DMS53 (cell line): ENCODE data around the gene NDRG3.
"Not testable (repeated sequence)": the region's sequence is repeated elsewhere in the genome, so short reads cannot be mapped to it uniquely, and the experiment has no call there.

ENCODE experiments used
- DNase-seq: peaks from one replicate; lab custom pipeline; 2025; lab: John Stamatoyannopoulos, UW

Gene NDRG3

GRCh38 chr20:36687850-36688249 is 58.0 kb downstream of the NDRG3 start:
- DNase-seq: no peak

- DNase-seq: no peak
Observed at GRCh38 chr20:36686944-36687343, 58.9 kb downstream of the NDRG3 start.

GRCh38 chr20:36686504-36686903 is 59.4 kb downstream of the NDRG3 start:
- DNase-seq: no peak

- DNase-seq: no peak
Observed at GRCh38 chr20:36684747-36685146, 61.1 kb downstream of the NDRG3 start.

GRCh38 chr20:36682311-36682710 is 63.6 kb downstream of the NDRG3 start:
- DNase-seq: no peak

- DNase-seq: no peak
Observed at GRCh38 chr20:36677422-36677771, 68.5 kb downstream of the NDRG3 start.

GRCh38 chr20:36676701-36677421 is 69.0 kb downstream of the NDRG3 start:
- no peak for DNase-seq

GRCh38 chr20:36675545-36675944 is 70.3 kb downstream of the NDRG3 start:
- DNase-seq: not testable (repeated sequence)

- DNase-seq: no peak
Observed at GRCh38 chr20:36672991-36673390, 72.9 kb downstream of the NDRG3 start.

GRCh38 chr20:36670665-36671357 is 75.1 kb downstream of the NDRG3 start:
- peak; percentile 22 for DNase-seq

- peak; percentile 48 for DNase-seq
Observed at GRCh38 chr20:36666181-36666740, 79.6 kb downstream of the NDRG3 start.

GRCh38 chr20:36663031-36663430 is 82.9 kb downstream of the NDRG3 start:
- DNase-seq: no peak

GRCh38 chr20:36658300-36658699 is 87.6 kb downstream of the NDRG3 start:
- DNase-seq: no peak

GRCh38 chr20:36656733-36657132 is 89.2 kb downstream of the NDRG3 start:
- DNase-seq: no peak

GRCh38 chr20:36655004-36655403 is 90.9 kb downstream of the NDRG3 start:
- DNase-seq: peak; percentile 81

GRCh38 chr20:36654506-36654905 is 91.4 kb downstream of the NDRG3 start:
- no peak for DNase-seq

- no peak for DNase-seq
Observed at GRCh38 chr20:36653456-36653855, 92.4 kb downstream of the NDRG3 start.

GRCh38 chr20:36647196-36648121 is 98.4 kb downstream of the NDRG3 start:
- DNase-seq: no peak

GRCh38 chr20:36646678-36647077 is 99.2 kb downstream of the NDRG3 start:
- DNase-seq: no peak

GRCh38 chr20:36645998-36646397 is 99.9 kb downstream of the NDRG3 start, which contains the start of gene SLA2:
Gene SLA2 (minus strand): TSS chr20:36646196. CDS start chr20:36641335, 4,861 bp downstream.
- DNase-seq: no peak

GRCh38 chr20:36645353-36645752 is 100.5 kb downstream of the NDRG3 start:
- no peak for DNase-seq

- no peak for DNase-seq
Observed at GRCh38 chr20:36644706-36645095, 101.2 kb downstream of the NDRG3 start.
